Measurements from ENCODE around the gene MYOM3.

DNA sequence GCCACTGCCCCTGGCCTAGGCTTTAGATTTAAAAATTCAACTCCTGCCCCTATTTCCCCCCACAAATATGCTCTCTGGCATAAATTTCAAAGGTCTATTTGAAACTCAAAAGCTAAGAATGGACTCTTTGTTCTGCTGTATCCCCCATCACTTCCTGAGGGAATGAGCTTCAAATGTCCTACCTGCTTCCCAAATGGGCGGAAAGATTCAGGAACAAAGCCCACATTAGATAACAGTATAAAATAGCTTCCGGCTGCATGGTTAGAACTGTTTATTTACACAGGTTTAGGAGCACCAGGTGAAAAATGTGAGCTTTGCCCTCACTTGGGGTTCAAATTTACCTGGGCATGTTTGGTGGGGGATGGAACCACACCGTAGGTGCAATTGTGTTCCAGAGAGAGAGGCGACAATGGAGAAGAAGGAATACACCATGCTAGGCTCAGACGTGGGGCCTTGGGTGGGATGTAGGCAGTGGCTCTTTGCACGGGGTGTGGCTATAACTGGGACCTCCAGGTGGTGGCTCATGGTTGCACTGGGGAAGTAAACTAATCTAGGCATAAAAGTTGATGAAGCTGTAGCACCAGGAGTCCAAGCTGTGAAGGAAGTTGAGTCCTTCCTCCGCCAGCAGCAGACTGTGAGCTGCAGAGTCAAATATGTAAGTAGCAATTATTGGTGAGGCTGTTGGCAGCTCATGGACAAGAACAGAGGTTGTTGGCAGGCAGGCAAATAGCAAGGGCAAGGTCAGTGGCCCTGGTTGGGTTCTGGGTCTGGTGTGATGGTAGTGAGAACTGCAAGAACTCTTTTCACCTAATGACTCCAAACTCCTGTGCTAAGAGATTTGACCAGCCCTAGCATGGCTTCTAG, 90.3 kb downstream of the MYOM3 start:
- TF ChIP-seq EZH2 (IDR thresholded peaks at IDR 0.05; ENCODE audit: borderline replicate concordance): no peak
- TF ChIP-seq, protein P1, sequence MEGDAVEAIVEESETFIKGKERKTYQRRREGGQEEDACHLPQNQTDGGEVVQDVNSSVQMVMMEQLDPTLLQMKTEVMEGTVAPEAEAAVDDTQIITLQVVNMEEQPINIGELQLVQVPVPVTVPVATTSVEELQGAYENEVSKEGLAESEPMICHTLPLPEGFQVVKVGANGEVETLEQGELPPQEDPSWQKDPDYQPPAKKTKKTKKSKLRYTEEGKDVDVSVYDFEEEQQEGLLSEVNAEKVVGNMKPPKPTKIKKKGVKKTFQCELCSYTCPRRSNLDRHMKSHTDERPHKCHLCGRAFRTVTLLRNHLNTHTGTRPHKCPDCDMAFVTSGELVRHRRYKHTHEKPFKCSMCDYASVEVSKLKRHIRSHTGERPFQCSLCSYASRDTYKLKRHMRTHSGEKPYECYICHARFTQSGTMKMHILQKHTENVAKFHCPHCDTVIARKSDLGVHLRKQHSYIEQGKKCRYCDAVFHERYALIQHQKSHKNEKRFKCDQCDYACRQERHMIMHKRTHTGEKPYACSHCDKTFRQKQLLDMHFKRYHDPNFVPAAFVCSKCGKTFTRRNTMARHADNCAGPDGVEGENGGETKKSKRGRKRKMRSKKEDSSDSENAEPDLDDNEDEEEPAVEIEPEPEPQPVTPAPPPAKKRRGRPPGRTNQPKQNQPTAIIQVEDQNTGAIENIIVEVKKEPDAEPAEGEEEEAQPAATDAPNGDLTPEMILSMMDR (IDR thresholded peaks at IDR 0.05; ENCODE audit: poor library complexity): no peak
